GM12878 (cell line): ENCODE measurements around the gene HERC5. TPM values are rescaled to one million over a fixed set of nuclear protein-coding genes. Genes with fewer than 3 reads are reported as not detected.

ENCODE experiments used
- ATAC-seq: fragments of 200-7000 bp; cut with Tn5 transposase; 3 replicates; pipeline ENCODE4 v1.9.1; 2020; ENCODE audit warnings: mild to moderate bottlenecking, moderate library complexity
- BruUV-seq: library from RNA; stranded (reverse); fragments of 400-500 nt; replicated peaks from 2 replicates; lab custom pipeline; 2021; lab: Mats Ljungman, UMichigan
- CTCF ChIA-PET: fragments of 300-600 bp; sonication (Branson Sonifier 250); formaldehyde crosslinking; extraction: SDS; loops from one replicate; lab custom pipeline; 2021; ENCODE audit warnings: inconsistent platforms; lab: Yijun Ruan, JAX
- POLR2A ChIA-PET: fragments of 350-600 bp; formaldehyde crosslinking; extraction: SDS; loops from one replicate; lab custom pipeline; 2021; ENCODE audit warnings: inconsistent platforms; lab: Charles Lee
- RAD21 ChIA-PET: fragments of 300-600 bp; sonication (Branson Sonifier 250); formaldehyde crosslinking; loops from one replicate; lab custom pipeline; 2023; ENCODE audit warnings: antibody characterized with exemption; ENCODE audit not compliant: unreplicated experiment; lab: Charles Lee
- SMC1A ChIA-PET: fragments of 300-600 bp; sonication (Branson Sonifier 250); formaldehyde crosslinking; loops from one replicate; lab custom pipeline; 2023; ENCODE audit not compliant: unreplicated experiment, uncharacterized antibody; lab: Charles Lee
- DNase-seq: peaks from one replicate; pipeline ENCODE4 v3.0.0-alpha.2; 2011; ENCODE audit warnings: low read depth, low spot score
- FAIRE-seq: peaks from 3 replicates; lab custom pipeline; 2011; peaks lifted over from hg19 to GRCh38; lab: Jason Lieb, UNC
- H2AFZ ChIP-seq: 2 replicates; pipeline ENCODE4 v1.6.0; 2011; ENCODE audit warnings: low read depth, low read length, control low read depth; ENCODE audit not compliant: control insufficient read depth
- H3K27ac ChIP-seq: 2 replicates; pipeline ENCODE4 v1.5.1; 2011; ENCODE audit warnings: control low read depth; ENCODE audit not compliant: control insufficient read depth, insufficient read depth
- H3K27me3 ChIP-seq, 2 experiments: replicated peaks in 1 of 2; 2 replicates each; pipeline versions ENCODE4 v1.6.0 to v1.6.1; 2011; ENCODE audit warnings: low read length in 1 of 2; ENCODE audit not compliant: control insufficient read depth in 2 of 2, insufficient read depth in 2 of 2
- H3K36me3 ChIP-seq, 2 experiments: 2 replicates each; pipeline ENCODE4 v1.5.1; 2011; ENCODE audit warnings: low read length in 1 of 2; ENCODE audit not compliant: control insufficient read depth in 2 of 2, insufficient read depth in 2 of 2
- H3K4me1 ChIP-seq: 2 replicates; pipeline ENCODE4 v1.6.1; 2011; ENCODE audit warnings: mild to moderate bottlenecking, low read length, moderate library complexity, mixed read lengths; ENCODE audit not compliant: control insufficient read depth, insufficient read depth
- H3K4me2 ChIP-seq: 2 replicates; pipeline ENCODE4 v1.6.0; 2011; ENCODE audit warnings: control low read depth; ENCODE audit not compliant: control insufficient read depth, insufficient read depth
- H3K4me3 ChIP-seq: fragments of 200-600 bp; sonication (generic); 2 replicates; pipeline ENCODE4 v1.5.1; 2016
- H3K79me2 ChIP-seq: 2 replicates; pipeline ENCODE4 v1.6.0; 2011; ENCODE audit warnings: low read length; ENCODE audit not compliant: control insufficient read depth, insufficient read depth
- H3K9ac ChIP-seq: 2 replicates; pipeline ENCODE4 v1.8.0; 2011; ENCODE audit warnings: low read length, control low read depth, mixed read lengths; ENCODE audit not compliant: control insufficient read depth, insufficient read depth
- H3K9me3 ChIP-seq: replicated peaks from 3 replicates; pipeline ENCODE4 v1.5.1; 2011; ENCODE audit warnings: mild to moderate bottlenecking, low read length; ENCODE audit not compliant: control insufficient read depth, insufficient read depth
- H4K20me1 ChIP-seq: 2 replicates; pipeline ENCODE4 v1.6.0; 2011; ENCODE audit not compliant: control insufficient read depth, insufficient read depth
- ATF3 ChIP-seq: IDR thresholded peaks from 2 replicates; pipeline ENCODE4 v1.6.1; 2011; ENCODE audit warnings: low read depth, mild to moderate bottlenecking, low read length, moderate library complexity, borderline replicate concordance; ENCODE audit errors: extremely low read depth
- CREB1 ChIP-seq: IDR thresholded peaks from 2 replicates; pipeline ENCODE4 v1.6.1; 2012; ENCODE audit warnings: low read depth, mild to moderate bottlenecking, inconsistent platforms
- HDAC6 ChIP-seq: fragments of 200-600 bp; sonication (generic); IDR thresholded peaks from one replicate; pipeline ENCODE4 v1.8.0; 2017; ENCODE audit warnings: antibody characterized with exemption; ENCODE audit not compliant: unreplicated experiment
- NFXL1 ChIP-seq: fragments of 450-650 bp; IDR thresholded peaks from 2 replicates; pipeline ENCODE4 v1.6.1; 2017; ENCODE audit warnings: antibody characterized with exemption, mild to moderate bottlenecking, borderline replicate concordance
- PRDM15 ChIP-seq: fragments of 450-650 bp; formaldehyde crosslinking; IDR thresholded peaks from 2 replicates; pipeline ENCODE4 v1.4.0; 2020; ENCODE audit warnings: mild to moderate bottlenecking, moderate library complexity
- RB1 ChIP-seq: fragments of 450-650 bp; formaldehyde crosslinking; IDR thresholded peaks from 2 replicates; pipeline ENCODE4 v1.6.1; 2017; ENCODE audit warnings: mild to moderate bottlenecking, borderline replicate concordance
- SIN3A ChIP-seq: IDR thresholded peaks from 2 replicates; pipeline ENCODE4 v1.6.1; 2012; ENCODE audit warnings: low read depth, low read length, improper control_type of control experiment
- STAT1 ChIP-seq: fragments of 450-650 bp; conservative IDR thresholded peaks from 2 replicates; pipeline ENCODE4 v1.6.1; 2014; ENCODE audit warnings: antibody characterized with exemption, mild to moderate bottlenecking
- STAT3 ChIP-seq: IDR thresholded peaks from 2 replicates; pipeline ENCODE4 v1.6.1; 2011; ENCODE audit warnings: low read depth, low read length, improper control_type of control experiment
- ZBTB40 ChIP-seq: fragments of 450-650 bp; IDR thresholded peaks from 2 replicates; pipeline ENCODE4 v1.6.1; 2016; ENCODE audit warnings: mild to moderate bottlenecking, moderate library complexity, borderline replicate concordance
- WGBS: methylation state at CpG from one replicate; pipeline ENCODE4 v1.1.6; 2016; ENCODE audit warnings: low lambda C conversion rate; ENCODE audit not compliant: insufficient replicate concordance, insufficient coverage; ENCODE audit errors: missing lambda C conversion rate; 5-methylcytosine and 5-hydroxymethylcytosine counted together
- in situ Hi-C: fragments of 300-500 bp; cut with MboI; formaldehyde crosslinking; loops from 9 replicates; pipeline ENCODE4 v1.14.3; 2018; ENCODE audit warnings: mixed read lengths
- intact Hi-C: fragments of 100-400 bp; cut with micrococcal nuclease; formaldehyde crosslinking; loops from one replicate; pipeline ENCODE4 v1.14.2; 2022; ENCODE audit not compliant: unreplicated experiment
- polyA plus RNA-seq, 11 experiments: library from polyadenylated mRNA; depleted of rRNA in 4 of 11; unstranded in 6 of 11; stranded (reverse) in 5 of 11; fragments of >200 nt; fragmentation: Nextera tagmentation in 4 of 11; fragmentation: Illumina TruSeq in 1 of 11; extraction: Ambion mirVana in 4 of 11; extraction: Trizol in 1 of 11; gene quantifications; 1 replicate in 1 of 11; 2 replicates in 10 of 11; pipeline versions ENCODE4 v1.2.1 to v1.2.3, GENCODE V29; 2011 to 2016; ENCODE audit warnings: inconsistent platforms in 2 of 11, missing spikeins in 2 of 11, low read depth in 1 of 11
- total RNA-seq, 4 experiments: library from RNA; depleted of rRNA in 3 of 4; stranded (reverse); fragments of >200 nt in 3 of 4; fragmentation: Illumina TruSeq in 1 of 4; extraction: Trizol in 1 of 4; gene quantifications; 2 replicates each; pipeline versions ENCODE4 v1.2.1 to v1.2.3, GENCODE V29; 2013 to 2021

Gene HERC5
- total and polyA plus RNA-seq, 10 of the 15 experiments (the other 5 are each of a cell fraction or from before 2014, with no cell fraction given) = 12.5 to 60.7 (median 25.1) TPM

- TF ChIP-seq PRDM15 (no peak), STAT1 (no peak)
These were observed 34.5 kb upstream of the HERC5 start (continued) for GRCh38 chr4:88422403-88422802.

GRCh38 chr4:88429401-88429800, 27.5 kb upstream of the HERC5 start:
- Histone ChIP-seq H3K4me2 (no peak overlapping the region), H4K20me1 (no peaks in the 10 kb centered on the region), H3K27ac (no peak overlapping the region), H3K9me3 (no peaks in the 10 kb centered on the region; the same call in 2 of the 3 replicates), H3K4me3 (no peak overlapping the region), H3K79me2 (no peaks in the 10 kb centered on the region), H3K4me1 (no peaks in the 10 kb centered on the region), H3K9ac (no peak overlapping the region), H2AFZ (no peak overlapping the region), H3K36me3 (no peaks in the 10 kb centered on the region), H3K27me3 (no peaks in the 10 kb centered on the region)
- intact Hi-C loops = no loop called here
- DNase-seq (no peak), FAIRE-seq (no peak), ATAC-seq (no peak)
- POLR2A ChIA-PET = interaction anchor here (0.9 kb wide), 1 partner anchor 27 kb away, joined by 3 read pairs; the partner anchor contains the start of gene HERC5
- CTCF ChIA-PET = interaction anchor here (0.9 to 1.6 kb wide), 2 partner anchors 11 to 20 kb away, joined by 3 read pairs; no protein-coding TSS in a partner anchor
- RAD21 ChIA-PET = interaction anchor here (0.9 kb wide), 1 partner anchor 28 kb away, joined by 3 read pairs; the partner anchor contains the start of gene HERC5
- in situ Hi-C loops = no loop called here
- WGBS = 94% methylated on average over 1 of the region's 1 CpG
- SMC1A ChIA-PET = interaction anchor here (0.6 to 2.0 kb wide), 3 partner anchors 8 to 16 kb away, joined by 3 to 11 read pairs (median 3); no protein-coding TSS in a partner anchor
- no TSS peak for BruUV-seq
- TF ChIP-seq NFXL1 (no peak), STAT3 (no peak), RB1 (no peak), ZBTB40 (no peak), ATF3 (no peak), HDAC6 (no peak), SIN3A (no peak), CREB1 (no peak)
